ENCODE measurements around the gene SYVN1. TPM values are rescaled to one million over a fixed set of nuclear protein-coding genes. Genes with fewer than 3 reads are reported as not detected.
"Not testable (repeated sequence)": the region's sequence is repeated elsewhere in the genome, so short reads cannot be mapped to it uniquely, and the experiment has no call there.

Gene SYVN1
- total RNA-seq, 1 experiment from 2014 or later, result 64.3 TPM

DNA sequence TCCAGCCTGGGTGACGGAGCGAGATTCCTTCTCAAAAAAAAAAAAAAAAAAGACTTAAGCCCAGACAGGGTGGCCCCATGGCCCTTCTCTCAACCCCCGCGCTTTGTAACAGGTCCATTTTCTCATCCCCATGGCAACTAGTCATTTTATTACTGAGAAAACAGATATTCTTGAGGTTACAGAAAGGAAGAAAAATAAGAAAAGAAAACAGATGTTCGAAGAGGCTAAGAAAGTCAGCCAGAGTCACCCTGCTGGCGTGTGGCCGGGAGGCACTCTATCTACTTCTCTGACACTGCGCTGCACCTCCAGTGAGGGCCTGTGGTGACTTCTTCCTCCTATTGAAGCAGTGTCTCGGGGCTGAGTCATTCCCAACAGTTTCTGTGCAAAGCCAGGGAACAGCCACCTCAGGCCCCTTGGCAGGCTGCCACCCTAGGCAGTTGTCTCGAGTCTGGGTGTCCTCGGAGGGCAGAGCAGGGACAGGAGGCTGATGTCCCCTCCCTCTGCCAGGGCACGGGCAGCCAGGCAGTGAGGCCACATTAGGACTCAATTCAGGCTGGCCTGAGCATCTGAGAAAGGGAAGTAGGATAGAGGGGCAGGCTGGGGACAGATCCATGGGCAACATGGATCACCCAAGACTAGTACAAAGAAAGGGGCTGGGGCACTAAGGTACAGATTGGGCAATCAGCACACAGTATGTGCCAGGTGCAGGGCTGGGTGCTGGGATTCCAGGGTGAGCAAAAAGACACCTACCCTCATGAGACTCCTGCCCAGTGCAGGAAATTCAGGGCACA is 16.4 kb upstream of the SYVN1 start:
- BruUV-seq (replicated peaks), result no TSS peak
- CTCF ChIA-PET, result no interaction called here

DNA sequence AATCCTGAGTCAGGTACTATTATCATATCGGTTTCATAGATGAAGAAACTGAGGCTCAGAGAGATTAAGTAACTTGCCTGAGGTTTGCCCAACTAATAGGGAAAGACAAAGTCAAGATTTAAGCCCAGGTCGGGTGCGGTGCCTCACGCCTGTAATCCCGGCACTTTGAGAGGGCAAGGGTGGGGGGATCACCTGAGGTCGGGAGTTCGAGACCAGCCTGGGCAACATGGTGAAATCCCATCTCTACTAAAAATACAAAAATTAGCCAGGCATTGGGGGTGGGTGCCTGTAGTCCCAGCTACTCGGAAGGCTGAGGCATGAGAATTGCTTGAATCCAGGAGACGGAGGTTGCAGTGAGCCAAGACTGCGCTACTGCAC is 15.8 kb upstream of the SYVN1 start:
- ATAC-seq; in situ Hi-C loops (cut with HindIII; ENCODE audit: low pct_unique_long_range_greater_than_20kb, low sequenced_read_pairs); H3K9me3 ChIP-seq (ENCODE audit: control insufficient read depth, insufficient read depth, low read depth, low read length); H3K27me3 ChIP-seq (ENCODE audit: control insufficient read depth, insufficient read depth, low read length); DNase-seq (ENCODE audit: low read depth, low spot score); BruUV-seq (replicated peaks); intact Hi-C loops (cut with micrococcal nuclease; ENCODE audit: unreplicated experiment); H3K4me3 ChIP-seq (ENCODE audit: low read depth in 2 of 2, low read length in 2 of 2); CTCF ChIA-PET; H3K36me3 ChIP-seq (ENCODE audit: control insufficient read depth, insufficient read depth, low read length): not testable (repeated sequence)
- H3K4me1 ChIP-seq (ENCODE audit: control insufficient read depth, insufficient read depth, low read length), result peaks cover 13% of the 10 kb centered on the region
- POLR2A ChIA-PET, result interaction anchor here (0.7 kb wide), 1 partner anchor 144 kb away, joined by 9 read pairs; no protein-coding TSS in a partner anchor
- peak overlapping the region; percentile 36; the same call in 1 of the 2 replicates for H3K27ac ChIP-seq (ENCODE audit: low read length)

More for the DNA sequence above, 16.4 kb upstream of the SYVN1 start:
- Histone ChIP-seq H3K4me3 (ENCODE audit: low read depth in 2 of 2, low read length in 2 of 2) (0 out of 4 replicates have a peak overlapping the region, but pooled peaks of 1 of the 2 experiments have one; percentile 6), H3K27me3 (ENCODE audit: control insufficient read depth, insufficient read depth, low read length) (no peaks in the 10 kb centered on the region), H3K9me3 (ENCODE audit: control insufficient read depth, insufficient read depth, low read depth, low read length) (no peaks in the 10 kb centered on the region; the same call in 1 of the 2 replicates), H3K27ac (ENCODE audit: low read length) (peak overlapping the region; percentile 55), H3K4me1 (ENCODE audit: control insufficient read depth, insufficient read depth, low read length) (peaks cover 13% of the 10 kb centered on the region), H3K36me3 (ENCODE audit: control insufficient read depth, insufficient read depth, low read length) (no peaks in the 10 kb centered on the region)
- in situ Hi-C loops (cut with HindIII; ENCODE audit: low pct_unique_long_range_greater_than_20kb, low sequenced_read_pairs), result no loop called here
- peak; percentile 64 for DNase-seq (ENCODE audit: low read depth, low spot score)
- TF ChIP-seq POLR2AphosphoS5 (IDR thresholded peaks at IDR 0.05; ENCODE audit: low read depth, low read length) (peak; percentile 37; the same call in 1 of the 2 replicates), SIN3A (IDR thresholded peaks at IDR 0.05; ENCODE audit: borderline replicate concordance, insufficient read depth, low read depth, low read length) (no peak)
- peak; percentile 96 for ATAC-seq
- intact Hi-C loops (cut with micrococcal nuclease; ENCODE audit: unreplicated experiment), result no loop called here
- POLR2A ChIA-PET, result interaction anchor here (0.7 kb wide), 1 partner anchor 143 kb away, joined by 9 read pairs; no protein-coding TSS in a partner anchor

DNA sequence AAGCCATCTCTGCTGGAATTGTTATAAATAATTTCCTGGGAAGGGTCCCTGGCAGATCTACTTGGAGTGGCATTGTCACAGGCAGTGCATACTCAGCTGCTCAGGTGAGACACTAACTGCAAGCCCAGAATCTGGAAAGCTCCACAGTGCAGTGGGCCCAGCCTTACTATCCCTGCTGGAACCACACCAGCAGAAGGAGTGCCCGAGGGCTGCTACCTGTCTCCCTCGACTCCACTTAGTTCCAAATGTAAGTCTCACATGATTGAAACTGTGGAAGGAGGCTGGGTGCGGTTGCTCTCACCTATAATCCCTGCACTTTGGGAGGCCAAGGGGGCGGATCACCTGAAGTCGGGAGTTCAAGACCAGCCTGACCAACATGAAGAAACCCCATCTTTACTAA is 14.3 kb upstream of the SYVN1 start:
- no peak for ATAC-seq
- Histone ChIP-seq H3K27ac (ENCODE audit: low read length) (no peak overlapping the region), H3K27me3 (ENCODE audit: control insufficient read depth, insufficient read depth, low read length) (no peaks in the 10 kb centered on the region), H3K9me3 (ENCODE audit: control insufficient read depth, insufficient read depth, low read depth, low read length) (no peaks in the 10 kb centered on the region; the same call in 1 of the 2 replicates), H3K36me3 (ENCODE audit: control insufficient read depth, insufficient read depth, low read length) (no peaks in the 10 kb centered on the region), H3K4me1 (ENCODE audit: control insufficient read depth, insufficient read depth, low read length) (peaks cover 13% of the 10 kb centered on the region), H3K4me3 (ENCODE audit: low read depth in 2 of 2, low read length in 2 of 2) (no peak overlapping the region)
- POLR2A ChIA-PET, result interaction anchor here (1.1 kb wide), 1 partner anchor 21 kb away, joined by 11 read pairs; the partner anchor contains the start of gene SPDYC
- DNase-seq (ENCODE audit: low read depth, low spot score), result no peak
- in situ Hi-C loops (cut with HindIII; ENCODE audit: low pct_unique_long_range_greater_than_20kb, low sequenced_read_pairs), result no loop called here
- CTCF ChIA-PET, result interaction anchor here (1.1 kb wide), 1 partner anchor 14 kb away, joined by 3 read pairs; the partner anchor contains the start of gene SYVN1
- no peak for TF ChIP-seq POLR2AphosphoS5 (IDR thresholded peaks at IDR 0.05; ENCODE audit: low read depth, low read length)
- no peak for TF ChIP-seq SIN3A (IDR thresholded peaks at IDR 0.05; ENCODE audit: borderline replicate concordance, insufficient read depth, low read depth, low read length)
- no peak for TF ChIP-seq TCF7L2 (IDR thresholded peaks at IDR 0.05; ENCODE audit: low read depth, low read length)
- TF ChIP-seq, protein P1, sequence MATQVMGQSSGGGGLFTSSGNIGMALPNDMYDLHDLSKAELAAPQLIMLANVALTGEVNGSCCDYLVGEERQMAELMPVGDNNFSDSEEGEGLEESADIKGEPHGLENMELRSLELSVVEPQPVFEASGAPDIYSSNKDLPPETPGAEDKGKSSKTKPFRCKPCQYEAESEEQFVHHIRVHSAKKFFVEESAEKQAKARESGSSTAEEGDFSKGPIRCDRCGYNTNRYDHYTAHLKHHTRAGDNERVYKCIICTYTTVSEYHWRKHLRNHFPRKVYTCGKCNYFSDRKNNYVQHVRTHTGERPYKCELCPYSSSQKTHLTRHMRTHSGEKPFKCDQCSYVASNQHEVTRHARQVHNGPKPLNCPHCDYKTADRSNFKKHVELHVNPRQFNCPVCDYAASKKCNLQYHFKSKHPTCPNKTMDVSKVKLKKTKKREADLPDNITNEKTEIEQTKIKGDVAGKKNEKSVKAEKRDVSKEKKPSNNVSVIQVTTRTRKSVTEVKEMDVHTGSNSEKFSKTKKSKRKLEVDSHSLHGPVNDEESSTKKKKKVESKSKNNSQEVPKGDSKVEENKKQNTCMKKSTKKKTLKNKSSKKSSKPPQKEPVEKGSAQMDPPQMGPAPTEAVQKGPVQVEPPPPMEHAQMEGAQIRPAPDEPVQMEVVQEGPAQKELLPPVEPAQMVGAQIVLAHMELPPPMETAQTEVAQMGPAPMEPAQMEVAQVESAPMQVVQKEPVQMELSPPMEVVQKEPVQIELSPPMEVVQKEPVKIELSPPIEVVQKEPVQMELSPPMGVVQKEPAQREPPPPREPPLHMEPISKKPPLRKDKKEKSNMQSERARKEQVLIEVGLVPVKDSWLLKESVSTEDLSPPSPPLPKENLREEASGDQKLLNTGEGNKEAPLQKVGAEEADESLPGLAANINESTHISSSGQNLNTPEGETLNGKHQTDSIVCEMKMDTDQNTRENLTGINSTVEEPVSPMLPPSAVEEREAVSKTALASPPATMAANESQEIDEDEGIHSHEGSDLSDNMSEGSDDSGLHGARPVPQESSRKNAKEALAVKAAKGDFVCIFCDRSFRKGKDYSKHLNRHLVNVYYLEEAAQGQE (IDR thresholded peaks at IDR 0.05; ENCODE audit: insufficient read depth in 1 of 2, low read depth in 2 of 2, low read length in 1 of 2), result no peak
- TF ChIP-seq, protein P2, sequence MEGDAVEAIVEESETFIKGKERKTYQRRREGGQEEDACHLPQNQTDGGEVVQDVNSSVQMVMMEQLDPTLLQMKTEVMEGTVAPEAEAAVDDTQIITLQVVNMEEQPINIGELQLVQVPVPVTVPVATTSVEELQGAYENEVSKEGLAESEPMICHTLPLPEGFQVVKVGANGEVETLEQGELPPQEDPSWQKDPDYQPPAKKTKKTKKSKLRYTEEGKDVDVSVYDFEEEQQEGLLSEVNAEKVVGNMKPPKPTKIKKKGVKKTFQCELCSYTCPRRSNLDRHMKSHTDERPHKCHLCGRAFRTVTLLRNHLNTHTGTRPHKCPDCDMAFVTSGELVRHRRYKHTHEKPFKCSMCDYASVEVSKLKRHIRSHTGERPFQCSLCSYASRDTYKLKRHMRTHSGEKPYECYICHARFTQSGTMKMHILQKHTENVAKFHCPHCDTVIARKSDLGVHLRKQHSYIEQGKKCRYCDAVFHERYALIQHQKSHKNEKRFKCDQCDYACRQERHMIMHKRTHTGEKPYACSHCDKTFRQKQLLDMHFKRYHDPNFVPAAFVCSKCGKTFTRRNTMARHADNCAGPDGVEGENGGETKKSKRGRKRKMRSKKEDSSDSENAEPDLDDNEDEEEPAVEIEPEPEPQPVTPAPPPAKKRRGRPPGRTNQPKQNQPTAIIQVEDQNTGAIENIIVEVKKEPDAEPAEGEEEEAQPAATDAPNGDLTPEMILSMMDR (IDR thresholded peaks at IDR 0.05), result no peak
- BruUV-seq (replicated peaks), result no TSS peak
- intact Hi-C loops (cut with micrococcal nuclease; ENCODE audit: unreplicated experiment), result no loop called here
